K562 (cell line): Measurements from ENCODE around the gene FBLN2. TPM values are rescaled to one million over a fixed set of nuclear protein-coding genes. Genes with fewer than 3 reads are reported as not detected.

ENCODE experiments used
- ATAC-seq: fragments of 200-7000 bp; cut with Tn5 transposase; 3 replicates; pipeline ENCODE4 v1.9.1; 2020; ENCODE audit warnings: moderate library complexity
- BruUV-seq: library from RNA; stranded (reverse); fragments of 400-500 nt; replicated peaks from 2 replicates; lab custom pipeline; 2021; lab: Mats Ljungman, UMichigan
- CTCF ChIA-PET: fragments of 300-600 bp; formaldehyde crosslinking; extraction: SDS; loops from one replicate; lab custom pipeline; 2021; ENCODE audit warnings: low intra/inter-chr PET ratio; lab: Yijun Ruan, JAX
- POLR2A ChIA-PET: fragments of 300-600, 350-650 bp; sonication (Branson Sonifier 250); formaldehyde crosslinking; extraction: SDS; loops from one replicate; lab custom pipeline; 2021; ENCODE audit warnings: antibody characterized with exemption, inconsistent platforms; lab: Yijun Ruan, JAX
- DNase-seq, 4 experiments: peaks; one replicate each; pipeline versions ENCODE4 v3.0.0 to v3.0.0-alpha.2; 2011 to 2018; ENCODE audit warnings: low spot score in 3 of 4, mixed read lengths in 3 of 4; ENCODE audit errors: extremely low read depth in 1 of 4
- FAIRE-seq: peaks from 2 replicates; lab custom pipeline; 2011; peaks lifted over from hg19 to GRCh38; lab: Jason Lieb, UNC
- H2AFZ ChIP-seq: 2 replicates; pipeline ENCODE4 v1.6.0; 2011; ENCODE audit warnings: low read depth, low read length, control low read depth, inconsistent platforms
- H3K27ac ChIP-seq: fragments of 200-600 bp; 3 replicates; pipeline ENCODE4 v1.8.0; 2011; ENCODE audit warnings: low read depth, mild to moderate bottlenecking, control low read depth, inconsistent platforms, low read length, moderate library complexity, mixed read lengths; ENCODE audit errors: extremely low read depth
- H3K27me3 ChIP-seq, 2 experiments: fragments of 300-600 bp in 1 of 2; 2 replicates in 1 of 2; 3 replicates in 1 of 2; pipeline versions ENCODE4 v1.6.0 to v1.8.0; 2011; ENCODE audit warnings: inconsistent platforms in 2 of 2, low read length in 2 of 2, mild to moderate bottlenecking in 1 of 2, mixed read lengths in 1 of 2, moderate library complexity in 1 of 2; ENCODE audit not compliant: control insufficient read depth in 2 of 2, insufficient read depth in 2 of 2
- H3K36me3 ChIP-seq: fragments of 300-600 bp; 3 replicates; pipeline ENCODE4 v1.8.0; 2011; ENCODE audit warnings: mild to moderate bottlenecking, low read length, inconsistent platforms; ENCODE audit not compliant: control insufficient read depth, insufficient read depth
- H3K4me1 ChIP-seq, 2 experiments: fragments of 200-600 bp in 1 of 2; replicated peaks in 1 of 2; 2 replicates in 1 of 2; 3 replicates in 1 of 2; pipeline versions ENCODE4 v1.5.1 to v1.8.0; 2011; ENCODE audit warnings: inconsistent platforms in 2 of 2, low read length in 2 of 2, mild to moderate bottlenecking in 1 of 2, mixed read lengths in 1 of 2, moderate library complexity in 1 of 2; ENCODE audit not compliant: control insufficient read depth in 2 of 2, insufficient read depth in 2 of 2
- H3K4me2 ChIP-seq: 2 replicates; pipeline ENCODE4 v1.6.1; 2011; ENCODE audit warnings: low read length, control low read depth, inconsistent platforms, mixed read lengths; ENCODE audit not compliant: insufficient read depth
- H3K4me3 ChIP-seq: fragments of 200-600 bp; sonication (generic), shearing (Covaris generic); 2 replicates; pipeline ENCODE4 v1.5.1; 2016; ENCODE audit warnings: control low read depth, inconsistent platforms
- H3K79me2 ChIP-seq: fragments of 200-600 bp; 3 replicates; pipeline ENCODE4 v1.8.0; 2011; ENCODE audit warnings: low read length, inconsistent platforms; ENCODE audit not compliant: control insufficient read depth, insufficient read depth
- H3K9ac ChIP-seq, 2 experiments: 2 replicates each; pipeline versions ENCODE4 v1.6.0 to v1.6.1; 2011; ENCODE audit warnings: low read depth in 2 of 2, low read length in 2 of 2, control low read depth in 1 of 2, inconsistent platforms in 1 of 2, mild to moderate bottlenecking in 1 of 2, mixed read lengths in 1 of 2; ENCODE audit not compliant: insufficient read depth in 1 of 2
- H3K9me1 ChIP-seq: one replicate; pipeline ENCODE4 v1.6.0; 2011; ENCODE audit warnings: inconsistent platforms, mild to moderate bottlenecking, low read length, moderate library complexity; ENCODE audit not compliant: control insufficient read depth, insufficient read depth
- H3K9me3 ChIP-seq: replicated peaks from 2 replicates; pipeline ENCODE4 v1.5.1; 2011; ENCODE audit warnings: low read depth, low read length, inconsistent platforms; ENCODE audit not compliant: control insufficient read depth, insufficient read depth
- H4K20me1 ChIP-seq: replicated peaks from 2 replicates; pipeline ENCODE4 v1.6.1; 2011; ENCODE audit warnings: low read length, inconsistent platforms, mixed read lengths; ENCODE audit not compliant: control insufficient read depth, insufficient read depth
- CBX2 ChIP-seq: fragments of 200-600 bp; sonication (generic); IDR thresholded peaks from one replicate; pipeline ENCODE4 v1.6.1; 2012; ENCODE audit warnings: mild to moderate bottlenecking, low read length, inconsistent platforms; ENCODE audit not compliant: insufficient read depth, poor library complexity, severe bottlenecking
- POU5F1 ChIP-seq: fragments of 150-350 bp; IDR thresholded peaks from 2 replicates; pipeline ENCODE4 v1.6.1; 2014; ENCODE audit warnings: borderline replicate concordance, low read length, low read depth, mild to moderate bottlenecking; ENCODE audit not compliant: partially characterized antibody
- RUNX1 ChIP-seq: sonication (generic); IDR thresholded peaks from 2 replicates; pipeline ENCODE4 v1.6.1; 2016; ENCODE audit warnings: antibody characterized with exemption, low read depth
- SP1 ChIP-seq: sonication (generic); formaldehyde crosslinking; IDR thresholded peaks from 2 replicates; pipeline ENCODE4 v1.8.1; 2022; ENCODE audit warnings: mild to moderate bottlenecking, missing genetic modification reagents
- ZFPM2 ChIP-seq: fragments of 250-450 bp; sonication (Bioruptor Pico); IDR thresholded peaks from 2 replicates; pipeline ENCODE4 v1.5.1; 2022; ENCODE audit warnings: mild to moderate bottlenecking
- WGBS: fragments of 100-300 bp; shearing (Covaris generic); methylation state at CpG from one replicate; pipeline ENCODE4 v1.1.6; 2016; ENCODE audit warnings: low coverage, mixed read lengths; ENCODE audit not compliant: insufficient coverage; ENCODE audit errors: missing lambda C conversion rate; 5-methylcytosine and 5-hydroxymethylcytosine counted together
- in situ Hi-C: fragments of 300-500 bp; cut with MboI; formaldehyde crosslinking; loops from 4 replicates; pipeline ENCODE4 v1.15.0; 2018; ENCODE audit warnings: inconsistent platforms, mixed read lengths
- intact Hi-C: fragments of 100-400 bp; cut with micrococcal nuclease; formaldehyde crosslinking; loops from 2 replicates; pipeline ENCODE4 v1.14.2; 2022
- polyA plus RNA-seq, 8 experiments: library from polyadenylated mRNA; depleted of rRNA in 4 of 8; stranded (reverse) in 5 of 8; unstranded in 3 of 8; fragments of >200 nt; fragmentation: Nextera tagmentation in 2 of 8; fragmentation: Illumina TruSeq in 1 of 8; extraction: Ambion mirVana in 2 of 8; extraction: Trizol in 1 of 8; gene quantifications; 2 replicates each; pipeline versions ENCODE4 v1.2.1 to v1.2.3, GENCODE V29; 2011 to 2014; ENCODE audit warnings: inconsistent platforms in 1 of 8, missing spikeins in 1 of 8
- total RNA-seq, 7 experiments: library from RNA; depleted of rRNA in 6 of 7; stranded (reverse); fragments of >200 nt in 6 of 7; fragmentation: Illumina TruSeq in 2 of 7; extraction: Trizol in 2 of 7; gene quantifications; 2 replicates each; pipeline versions ENCODE4 v1.2.1 to v1.2.3, GENCODE V29; 2011 to 2021; ENCODE audit warnings: low replicate concordance in 1 of 7

FBLN2 gene
- total and polyA plus RNA-seq, 9 of the 15 experiments (the other 6 are each of a cell fraction or from before 2014, with no cell fraction given) = 0.03 to 0.10 (median 0.04) TPM; not detected in 6

DNA sequence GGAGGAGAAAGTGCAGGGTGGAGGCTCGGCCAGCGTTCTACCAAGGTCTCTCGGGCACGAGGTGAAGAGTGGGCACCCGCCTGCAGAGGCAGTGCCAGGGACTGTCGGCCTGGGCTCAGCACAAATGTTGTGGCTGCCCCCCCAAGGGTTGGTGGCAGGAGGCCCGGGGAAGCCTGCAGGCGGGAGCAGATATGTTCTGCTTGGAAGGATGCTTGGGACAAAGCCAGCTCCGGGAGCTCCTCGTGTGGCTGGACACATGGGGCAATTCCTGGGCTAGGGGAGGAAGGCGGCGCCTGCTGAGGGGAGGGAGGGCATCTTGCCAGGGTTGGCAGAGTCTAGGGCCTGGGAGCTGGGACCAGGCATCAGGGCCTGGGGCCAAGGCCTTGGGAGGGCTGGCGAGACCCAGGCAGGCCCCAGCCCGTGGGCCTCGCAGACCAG, 30.4 kb upstream of the FBLN2 start:
- DNase-seq (no peak), ATAC-seq (no peak), FAIRE-seq (no peak)
- no peak for TF ChIP-seq CBX2
- TF ChIP-seq RUNX1 = no peak
- no peak for TF ChIP-seq SP1 (CRISPR knock-in tag)
- TF ChIP-seq ZFPM2 (CRISPR knock-in tag) = no peak
- no peak for TF ChIP-seq POU5F1
- no peak overlapping the region for H3K9ac ChIP-seq
- no peak overlapping the region for H2AFZ ChIP-seq
- no TSS peak for BruUV-seq
- H3K9me3 ChIP-seq = no peaks in the 10 kb centered on the region
- H3K4me3 ChIP-seq = no peak overlapping the region
- H3K9me1 ChIP-seq = no peaks in the 10 kb centered on the region
- peaks cover 0 to 20% of the 10 kb centered on the region in 2 experiments; a peak in 2 of 5 replicates for H3K4me1 ChIP-seq
- ChIA-PET CTCF (no interaction called here), POLR2A (interaction anchor here (0.9 kb wide), 1 partner anchor 12 kb away, joined by 5 read pairs; no protein-coding TSS in a partner anchor)
- no peak overlapping the region for H3K27ac ChIP-seq
- in situ Hi-C loops (no loop called here), intact Hi-C loops (no loop called here)
- WGBS = 5% methylated on average over 15 of the region's 15 CpGs
- no peak overlapping the region for H3K4me2 ChIP-seq
- H3K79me2 ChIP-seq = no peaks in the 10 kb centered on the region
- H3K36me3 ChIP-seq = no peaks in the 10 kb centered on the region
- H3K27me3 ChIP-seq = peaks cover 61 to 76% of the 10 kb centered on the region in 2 experiments
- peaks cover 15% of the 10 kb centered on the region; the same call in 1 of the 2 replicates for H4K20me1 ChIP-seq
